Activated CD4-positive, alpha-beta T cell treated with anti-CD3 and anti-CD28 coated beads for 36 hours (primary cell): ENCODE results near the gene WIPI1. TPM values are rescaled to one million over a fixed set of nuclear protein-coding genes. Genes with fewer than 3 reads are reported as not detected.

Source experiments
- ATAC-seq: fragments of 200-7000 bp; cut with Tn5 transposase; one replicate; pipeline ENCODE4 v1.10.0; 2021; ENCODE audit warnings: mild to moderate bottlenecking, moderate library complexity
- CTCF ChIA-PET: fragments of 350-600 bp; sonication (Branson Sonifier 250); formaldehyde crosslinking; loops from one replicate; lab custom pipeline; 2021; ENCODE audit warnings: antibody characterized with exemption; lab: Charles Lee
- POLR2A ChIA-PET: fragments of 350-600 bp; sonication (Branson Sonifier 250); formaldehyde crosslinking; loops from one replicate; lab custom pipeline; 2021; ENCODE audit warnings: antibody characterized with exemption, inconsistent platforms; lab: Charles Lee
- DNase-seq: peaks from one replicate; pipeline ENCODE4 v3.0.0-alpha.2; 2020
- H3K27ac Mint-ChIP-seq: one replicate; pipeline ENCODE4 v1.8.0; 2021; ENCODE audit warnings: mixed read lengths
- H3K27me3 Mint-ChIP-seq: one replicate; pipeline ENCODE4 v1.8.0; 2021; ENCODE audit warnings: mixed read lengths
- H3K36me3 Mint-ChIP-seq: one replicate; pipeline ENCODE4 v1.8.0; 2021; ENCODE audit warnings: low read depth, mixed read lengths
- H3K4me1 Mint-ChIP-seq: one replicate; pipeline ENCODE4 v1.8.0; 2021; ENCODE audit warnings: mixed read lengths
- H3K4me3 Mint-ChIP-seq: one replicate; pipeline ENCODE4 v1.8.0; 2021; ENCODE audit warnings: mild to moderate bottlenecking, moderate library complexity, mixed read lengths
- H3K9me3 Mint-ChIP-seq: one replicate; pipeline ENCODE4 v1.8.0; 2021; ENCODE audit warnings: low read depth, mixed read lengths
- intact Hi-C, 2 experiments: fragments of 100-400 bp; cut with DNase I in 1 of 2; cut with micrococcal nuclease in 1 of 2; formaldehyde crosslinking; loops; one replicate each; pipeline versions ENCODE4 v1.14.2 to v1.15.1; 2022 to 2024; cut with DNase I, micrococcal nuclease
- total RNA-seq, 2 experiments: library from RNA; stranded (reverse); gene quantifications; one replicate each; pipeline ENCODE4 v1.2.3, GENCODE V29; 2021

Gene WIPI1
- total RNA-seq, 2 experiments from 2014 or later: 14.0 to 17.6 TPM

DNA sequence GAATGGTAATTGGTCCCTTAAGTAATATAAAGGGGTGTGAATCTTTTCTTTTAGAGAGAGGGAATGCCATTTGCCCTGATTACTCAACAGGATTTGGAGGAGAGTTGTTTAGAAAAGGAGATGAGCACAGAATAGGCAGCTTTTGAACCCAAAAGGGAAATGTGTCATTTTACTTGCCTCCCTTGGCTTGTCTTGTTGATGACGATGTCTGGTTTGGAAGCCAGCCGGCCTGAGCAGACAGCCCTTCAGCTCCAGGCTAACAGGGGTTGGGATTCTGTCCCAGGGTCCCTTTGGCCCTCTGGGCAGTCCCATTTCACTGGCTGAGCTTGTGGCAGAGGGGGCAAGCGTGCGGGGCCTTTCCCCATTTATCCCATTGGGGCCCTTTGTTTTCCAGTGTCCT is 32.6 kb upstream of the WIPI1 start:
- H3K4me3 Mint-ChIP-seq: no peak overlapping the region
- ATAC-seq (no peak), DNase-seq (no peak)
- no peaks in the 10 kb centered on the region for H3K36me3 Mint-ChIP-seq
- CTCF ChIA-PET: no interaction called here
- H3K9me3 Mint-ChIP-seq: no peaks in the 10 kb centered on the region
- H3K27me3 Mint-ChIP-seq: peaks cover 5% of the 10 kb centered on the region
- POLR2A ChIA-PET: no interaction called here
- intact Hi-C loops: no loop called here
- no peak overlapping the region for H3K27ac Mint-ChIP-seq
- H3K4me1 Mint-ChIP-seq: peaks cover 17% of the 10 kb centered on the region

DNA sequence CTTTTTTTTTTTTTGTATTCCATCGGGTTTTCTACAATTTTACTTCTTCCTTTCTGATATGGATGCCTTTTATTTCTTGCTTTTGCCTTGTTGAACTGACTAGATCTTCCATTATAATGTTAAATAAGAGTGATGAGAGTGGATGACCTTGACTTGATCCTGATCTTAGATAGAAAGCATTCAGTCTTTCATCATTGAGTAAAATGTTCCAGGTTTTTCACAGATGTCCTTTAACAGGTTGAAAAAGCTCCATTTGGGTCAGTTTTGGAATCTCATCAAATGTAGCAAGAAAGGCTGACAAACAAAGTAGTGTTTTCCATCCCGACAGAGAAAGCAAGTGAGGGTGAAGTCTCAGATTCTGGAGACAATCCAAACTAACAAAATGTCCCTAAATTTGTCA is 27.2 kb upstream of the WIPI1 start:
- intact Hi-C loops: no loop called here
- ChIA-PET POLR2A (no interaction called here), CTCF (no interaction called here)
- H3K4me3 Mint-ChIP-seq: no peak overlapping the region
- H3K9me3 Mint-ChIP-seq: peaks cover 4% of the 10 kb centered on the region
- ATAC-seq: no peak
- no peak overlapping the region for H3K27ac Mint-ChIP-seq
- peaks cover 17% of the 10 kb centered on the region for H3K4me1 Mint-ChIP-seq
- no peaks in the 10 kb centered on the region for H3K36me3 Mint-ChIP-seq
- DNase-seq: no peak
- H3K27me3 Mint-ChIP-seq: peaks cover 15% of the 10 kb centered on the region

DNA sequence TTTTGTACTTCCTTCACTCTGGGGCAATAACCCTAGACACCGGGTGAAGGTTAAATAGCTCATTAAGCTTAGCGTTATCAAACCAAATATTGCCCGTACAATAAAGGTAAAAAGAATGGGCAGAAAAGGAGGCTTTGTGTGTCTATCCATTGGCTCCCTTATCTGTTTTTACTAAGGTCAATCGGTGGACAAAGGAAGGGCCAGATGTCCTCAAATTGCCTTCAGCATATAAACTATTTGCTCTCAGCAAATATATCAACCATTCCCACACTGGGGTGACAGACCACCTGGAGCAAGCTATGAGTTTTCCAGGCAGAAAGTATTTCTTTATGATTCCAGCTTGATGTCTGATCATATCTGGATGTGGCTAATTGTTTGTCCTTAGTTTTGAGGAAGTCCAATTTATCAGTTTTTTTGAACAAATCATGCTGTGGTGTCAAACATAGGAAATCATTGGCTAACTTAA is 25.3 kb upstream of the WIPI1 start:
- ATAC-seq (no peak), DNase-seq (no peak)
- intact Hi-C loops: no loop called here
- Mint-ChIP-seq H3K27ac (no peak overlapping the region), H3K36me3 (no peaks in the 10 kb centered on the region), H3K4me1 (peaks cover 8% of the 10 kb centered on the region), H3K4me3 (no peak overlapping the region), H3K27me3 (peaks cover 15% of the 10 kb centered on the region), H3K9me3 (peaks cover 5% of the 10 kb centered on the region)
- CTCF ChIA-PET: interaction anchor here (0.8 to 1.7 kb wide), 4 partner anchors 10 to 20 kb away, joined by 3 to 6 read pairs (median 4); no protein-coding TSS in a partner anchor
- POLR2A ChIA-PET: no interaction called here

DNA sequence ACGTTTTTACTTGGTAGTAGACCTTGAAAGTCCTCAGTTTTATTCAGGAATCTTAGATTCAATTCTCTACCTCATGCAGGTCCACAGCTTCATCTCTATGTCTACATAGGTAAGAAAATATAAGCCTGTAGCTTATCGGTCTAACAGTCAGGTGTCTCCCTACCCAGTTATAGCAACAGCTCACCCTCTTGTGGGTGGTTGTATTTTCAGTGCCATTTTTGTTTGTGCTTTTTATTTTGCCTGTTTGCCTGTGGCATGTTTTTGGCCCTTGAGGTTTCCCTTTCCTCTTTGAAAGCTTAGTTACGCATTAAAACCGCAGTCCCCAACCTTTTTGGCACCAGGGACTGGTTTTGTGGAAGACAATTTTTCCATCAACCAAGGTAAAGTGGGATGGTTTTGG is 23.6 kb upstream of the WIPI1 start:
- DNase-seq (no peak), ATAC-seq (no peak)
- intact Hi-C loops: no loop called here
- CTCF ChIA-PET: interaction anchor here (0.5 to 1.1 kb wide), 6 partner anchors 10 to 131 kb away, joined by 3 to 5 read pairs (median 3); no protein-coding TSS in a partner anchor
- Mint-ChIP-seq H3K27me3 (peaks cover 12% of the 10 kb centered on the region), H3K27ac (no peak overlapping the region), H3K4me3 (no peak overlapping the region), H3K4me1 (peaks cover 1% of the 10 kb centered on the region), H3K9me3 (peaks cover 5% of the 10 kb centered on the region), H3K36me3 (no peaks in the 10 kb centered on the region)
- POLR2A ChIA-PET: interaction anchor here (0.6 to 0.7 kb wide), 2 partner anchors 679 to 1005 kb away, joined by 3 to 4 read pairs; no protein-coding TSS in a partner anchor

DNA sequence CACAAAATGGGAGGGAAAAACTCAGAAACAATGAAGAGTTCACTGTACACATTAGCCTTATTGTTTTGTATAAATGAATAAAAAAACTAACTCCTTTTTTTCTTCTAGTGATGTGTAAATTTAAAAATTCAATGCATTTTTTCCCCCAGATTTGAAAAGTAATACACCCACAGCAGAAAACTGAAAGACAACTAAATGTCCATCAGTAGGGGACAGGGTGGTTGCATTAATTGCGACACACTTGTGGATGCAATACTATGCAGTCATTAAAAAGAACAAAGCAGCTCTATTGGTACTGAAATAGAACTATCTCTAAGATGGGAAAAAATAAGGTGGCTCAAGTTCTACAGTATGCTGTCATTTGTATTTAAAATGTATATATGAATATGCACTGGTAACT is 13.7 kb upstream of the WIPI1 start:
- DNase-seq: no peak
- CTCF ChIA-PET: interaction anchor here (0.9 to 1.1 kb wide), 2 partner anchors 18 to 63 kb away, joined by 4 to 5 read pairs; no protein-coding TSS in a partner anchor

DNA sequence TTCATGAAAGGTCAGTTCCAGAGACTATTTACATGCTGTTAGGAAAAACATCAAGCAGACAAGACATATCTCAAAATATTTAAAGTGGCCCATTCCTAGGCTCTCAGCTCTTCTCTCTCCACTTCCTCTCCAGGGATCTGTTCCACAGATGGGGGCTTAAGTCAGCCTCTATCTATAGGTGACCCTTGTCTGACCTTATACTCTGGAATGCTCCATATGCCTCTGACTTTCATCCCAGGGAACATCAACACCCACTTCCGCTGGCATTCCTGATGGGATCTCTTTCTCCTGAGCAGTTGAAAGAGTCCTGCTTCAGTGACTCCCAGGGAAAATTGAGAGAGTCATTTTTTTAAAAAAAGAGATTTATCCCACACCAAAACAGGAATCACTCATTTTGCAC is 11.5 kb upstream of the WIPI1 start:
- ChIA-PET CTCF (interaction anchor here (0.6 to 1.9 kb wide), 9 partner anchors 10 to 420 kb away, joined by 3 to 7 read pairs (median 3); no protein-coding TSS in a partner anchor), POLR2A (interaction anchor here (0.6 kb wide), 1 partner anchor 221 kb away, joined by 3 read pairs; no protein-coding TSS in a partner anchor)
- H3K9me3 Mint-ChIP-seq: no peaks in the 10 kb centered on the region
- DNase-seq (no peak), ATAC-seq (no peak)
- H3K4me1 Mint-ChIP-seq: peaks cover 5% of the 10 kb centered on the region
- no peaks in the 10 kb centered on the region for H3K36me3 Mint-ChIP-seq
- H3K27me3 Mint-ChIP-seq: no peaks in the 10 kb centered on the region
- intact Hi-C loops: loop anchor here (5.0 to 10.0 kb wide), 2 partner anchors 144 to 296 kb away; no protein-coding TSS in a partner anchor
- no peak overlapping the region for H3K4me3 Mint-ChIP-seq
- no peak overlapping the region for H3K27ac Mint-ChIP-seq

More for the DNA sequence above, 13.7 kb upstream of the WIPI1 start:
- Mint-ChIP-seq H3K4me3 (no peak overlapping the region), H3K27ac (no peak overlapping the region), H3K27me3 (no peaks in the 10 kb centered on the region), H3K4me1 (peaks cover 1% of the 10 kb centered on the region), H3K9me3 (no peaks in the 10 kb centered on the region), H3K36me3 (no peaks in the 10 kb centered on the region)
- intact Hi-C loops: no loop called here
- POLR2A ChIA-PET: no interaction called here
- ATAC-seq: no peak

- no peaks in the 10 kb centered on the region for H3K9me3 Mint-ChIP-seq
- POLR2A ChIA-PET: interaction anchor here (0.6 kb wide), 1 partner anchor 221 kb away, joined by 3 read pairs; no protein-coding TSS in a partner anchor
- H3K36me3 Mint-ChIP-seq: no peaks in the 10 kb centered on the region
- no peak for ATAC-seq
- H3K27ac Mint-ChIP-seq: no peak overlapping the region
- H3K4me3 Mint-ChIP-seq: no peak overlapping the region
- intact Hi-C loops: loop anchor here (5.0 to 10.0 kb wide), 2 partner anchors 144 to 296 kb away; no protein-coding TSS in a partner anchor
- H3K4me1 Mint-ChIP-seq: peaks cover 5% of the 10 kb centered on the region
- CTCF ChIA-PET: interaction anchor here (0.5 to 1.9 kb wide), 7 partner anchors 9 to 307 kb away, joined by 3 to 7 read pairs (median 3); no protein-coding TSS in a partner anchor
- no peak for DNase-seq
- no peaks in the 10 kb centered on the region for H3K27me3 Mint-ChIP-seq
Measured at GRCh38 chr17:68468334-68468733, 11.0 kb upstream of the WIPI1 start.

- Mint-ChIP-seq H3K36me3 (no peaks in the 10 kb centered on the region), H3K27ac (peak overlapping the region; percentile 20), H3K9me3 (no peaks in the 10 kb centered on the region), H3K27me3 (no peaks in the 10 kb centered on the region), H3K4me1 (peaks cover 46% of the 10 kb centered on the region), H3K4me3 (no peak overlapping the region)
- ATAC-seq: no peak
- intact Hi-C loops: loop anchor here (1.0 to 10.0 kb wide), 12 partner anchors 27 to 746 kb away; partner anchors contain the start of genes NOL11 (in 2 of the 2), AMZ2 (in 1 of the 2), ARSG (in 1 of the 2) and SLC16A6 (in 1 of the 2)
- ChIA-PET POLR2A (no interaction called here), CTCF (interaction anchor here (0.6 to 3.5 kb wide), 22 partner anchors 17 to 520 kb away, joined by 3 to 26 read pairs (median 3); partner anchors contain the start of gene AMZ2)
- DNase-seq: no peak
Measured at GRCh38 chr17:68463211-68464019, 6.1 kb upstream of the WIPI1 start.

DNA sequence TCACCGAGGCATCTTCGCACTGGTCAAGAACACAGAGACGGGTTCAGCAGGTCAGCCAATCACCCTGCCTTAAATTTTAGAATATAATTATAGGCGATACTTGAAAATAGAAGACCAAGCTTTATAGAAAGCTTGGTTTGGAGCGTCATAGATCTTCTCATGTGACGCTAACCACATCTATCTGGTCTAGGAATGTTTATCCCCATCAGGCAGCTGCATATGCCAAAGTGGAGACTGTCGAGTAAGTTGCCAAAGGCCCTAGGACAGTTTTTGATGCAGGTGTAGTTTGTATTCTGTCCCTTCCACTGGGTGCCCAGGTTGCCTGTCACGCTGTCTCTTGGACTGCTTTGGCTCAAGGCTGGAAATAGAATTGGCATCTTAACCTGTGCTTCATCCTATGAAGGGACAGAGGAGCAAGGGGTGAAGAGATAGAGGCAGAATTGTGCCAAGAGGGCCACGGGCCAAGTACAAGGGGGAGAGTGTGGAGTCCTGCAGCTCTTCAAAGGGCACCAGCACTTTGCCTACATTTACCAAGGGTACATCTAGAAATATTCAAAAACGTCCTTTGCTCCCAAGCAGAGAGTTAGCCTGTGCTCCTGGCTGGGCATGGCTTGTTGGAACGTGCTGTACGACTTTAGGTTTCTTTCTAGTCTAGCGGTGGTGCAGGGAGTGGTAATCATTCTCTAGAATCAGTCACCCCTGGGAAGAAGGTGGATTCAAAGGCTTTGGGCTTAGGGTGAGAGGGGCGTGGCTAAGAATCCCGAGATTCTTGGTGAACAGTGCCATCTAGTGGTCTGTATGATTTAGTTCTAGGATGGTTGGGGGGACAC is 5.3 kb upstream of the WIPI1 start:
- ChIA-PET CTCF (interaction anchor here (0.6 to 3.5 kb wide), 17 partner anchors 12 to 520 kb away, joined by 3 to 26 read pairs (median 4); partner anchors contain the start of gene AMZ2), POLR2A (interaction anchor here (0.6 kb wide), 1 partner anchor 416 kb away, joined by 4 read pairs; no protein-coding TSS in a partner anchor)
- DNase-seq (peak; percentile 83), ATAC-seq (peak; percentile 72)
- peak overlapping the region; percentile 3 for H3K4me3 Mint-ChIP-seq
- peaks cover 53% of the 10 kb centered on the region for H3K4me1 Mint-ChIP-seq
- H3K36me3 Mint-ChIP-seq: no peaks in the 10 kb centered on the region
- H3K9me3 Mint-ChIP-seq: no peaks in the 10 kb centered on the region
- H3K27me3 Mint-ChIP-seq: no peaks in the 10 kb centered on the region
- H3K27ac Mint-ChIP-seq: peak overlapping the region; percentile 84
- intact Hi-C loops: loop anchor here (1.0 to 10.0 kb wide), 12 partner anchors 26 to 745 kb away; partner anchors contain the start of genes NOL11 (in 2 of the 2), AMZ2 (in 1 of the 2), ARSG (in 1 of the 2) and SLC16A6 (in 1 of the 2)

GRCh38 chr17:68461589-68461988 is 4.3 kb upstream of the WIPI1 start:
- ATAC-seq: peak; percentile 10
- Mint-ChIP-seq H3K4me1 (peaks cover 58% of the 10 kb centered on the region), H3K36me3 (no peaks in the 10 kb centered on the region), H3K4me3 (peak overlapping the region; percentile 28), H3K9me3 (no peaks in the 10 kb centered on the region), H3K27ac (peak overlapping the region; percentile 84), H3K27me3 (no peaks in the 10 kb centered on the region)
- peak; percentile 70 for DNase-seq
- intact Hi-C loops: loop anchor here (2.0 to 10.0 kb wide), 7 partner anchors 114 to 744 kb away; partner anchors contain the start of genes NOL11 (in 2 of the 2) and AMZ2 (in 1 of the 2)
- CTCF ChIA-PET: interaction anchor here (0.5 to 3.5 kb wide), 7 partner anchors 25 to 289 kb away, joined by 3 to 26 read pairs (median 4); no protein-coding TSS in a partner anchor
- POLR2A ChIA-PET: no interaction called here
